ENCODE measurements around the gene GNAQ.

- no peak for TF ChIP-seq REST (IDR thresholded peaks at IDR 0.05; ENCODE audit: low read depth)
- TF ChIP-seq CEBPB (IDR thresholded peaks at IDR 0.05), result no peak
- no peak for TF ChIP-seq CREB1 (IDR thresholded peaks at IDR 0.05; ENCODE audit: low read depth)
- TF ChIP-seq EGR1 (IDR thresholded peaks at IDR 0.05), result no peak
- no peak for TF ChIP-seq TEAD4 (IDR thresholded peaks at IDR 0.05)
- no peak for TF ChIP-seq MAX (IDR thresholded peaks at IDR 0.05)
- no peak for TF ChIP-seq TCF12 (IDR thresholded peaks at IDR 0.05; ENCODE audit: low read depth)
Observed at GRCh38 chr9:77953590-77953989, 78.0 kb downstream of the GNAQ start.

Measured in Ishikawa (cell line).